ENCODE data around the gene MIAT.
A peak's percentile ranks its signal among the peaks of the same experiment; 100 is the strongest.
"Not testable (repeated sequence)": the region's sequence is repeated elsewhere in the genome, so short reads cannot be mapped to it uniquely, and the experiment has no call there.

Gene MIAT

DNA sequence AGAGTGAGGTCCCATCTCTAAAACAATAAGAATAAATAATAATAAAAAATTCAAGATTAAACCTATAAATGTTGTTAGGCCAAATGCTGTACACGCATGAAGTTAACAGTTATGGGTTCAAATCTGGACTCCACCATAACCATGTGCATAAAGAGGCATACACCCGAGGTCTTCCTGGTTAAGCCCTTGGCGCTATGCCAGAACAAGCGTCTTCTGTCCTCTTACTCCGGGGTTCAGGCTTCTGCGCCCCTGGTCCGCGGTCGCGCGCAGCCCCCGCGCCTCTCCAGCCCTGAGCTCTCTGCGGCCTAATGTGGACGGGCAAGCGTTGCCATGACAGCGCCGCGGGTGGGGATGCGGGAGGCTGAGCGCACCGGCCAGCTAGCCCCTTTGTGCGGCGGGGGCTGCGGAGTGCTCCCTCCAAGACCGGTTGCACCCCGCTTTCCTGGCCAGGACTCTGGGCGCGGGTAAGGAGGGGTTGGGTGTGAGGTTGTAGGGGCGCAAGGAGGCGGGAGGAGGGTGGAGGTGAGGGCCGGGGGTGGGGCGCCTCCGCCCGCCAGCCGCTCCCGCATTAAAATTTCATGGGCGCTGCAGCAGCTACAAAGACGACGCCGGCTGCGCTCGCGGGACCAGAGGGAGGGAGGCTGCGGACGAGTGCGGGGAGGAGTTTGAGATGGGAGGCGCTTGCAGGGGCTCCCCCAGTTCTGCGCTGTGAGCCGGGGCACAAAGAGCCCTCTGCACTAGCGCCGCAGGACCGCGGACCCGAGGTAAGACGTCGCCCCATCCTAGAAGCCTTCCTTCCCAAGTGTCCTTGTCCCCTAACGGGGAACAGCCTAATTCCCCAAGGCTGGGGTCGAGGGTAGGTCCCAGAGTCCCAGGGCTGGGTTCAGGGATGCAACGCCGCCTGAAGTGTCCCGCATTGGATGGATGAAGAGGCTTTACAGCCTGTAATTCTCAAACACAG is at the start of gene MIAT:
MIAT (plus strand) TSS at position 698 of the 961 bp plus-strand sequence.
- peak; percentile 58 for DNase-seq

DNA sequence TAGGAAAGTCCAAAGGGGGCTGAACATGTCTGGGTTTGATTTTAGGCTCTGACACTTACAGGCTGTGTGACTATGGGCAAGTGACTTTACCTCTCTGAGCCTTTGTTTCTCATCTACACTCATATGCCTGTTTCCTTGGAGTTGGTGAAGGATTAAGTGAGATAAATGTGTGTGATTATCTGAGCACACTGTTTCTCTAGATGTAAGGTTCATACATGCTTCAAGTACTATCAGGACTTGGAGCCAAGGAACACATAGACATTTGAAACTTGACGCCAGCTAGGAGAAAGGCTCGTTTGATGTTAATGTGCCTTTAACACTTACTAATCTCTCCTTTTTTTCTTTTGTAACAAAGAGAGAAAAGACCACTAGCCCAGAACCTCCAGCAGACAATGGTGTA is 49.3 kb upstream of the MIAT start:
- DNase-seq: no peak

DNA sequence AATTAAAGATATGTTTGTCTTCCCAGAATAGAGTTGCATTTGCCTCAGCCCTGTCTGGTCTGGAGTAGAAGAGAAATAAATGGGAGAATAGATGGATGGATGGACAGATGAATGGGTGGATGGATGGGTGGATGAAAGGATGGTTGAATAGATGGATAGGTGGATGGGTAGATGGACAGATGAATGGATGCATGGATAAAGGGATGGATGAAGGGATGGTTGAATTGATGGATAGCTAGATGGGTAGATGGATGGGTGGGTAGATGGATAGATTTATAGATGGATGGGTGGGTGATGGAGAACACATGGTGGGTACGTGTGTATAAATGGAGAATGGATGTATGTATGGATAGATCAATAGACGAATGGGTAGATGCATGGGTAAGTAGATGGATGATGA is 48.1 kb upstream of the MIAT start:
- no peak for DNase-seq

DNA sequence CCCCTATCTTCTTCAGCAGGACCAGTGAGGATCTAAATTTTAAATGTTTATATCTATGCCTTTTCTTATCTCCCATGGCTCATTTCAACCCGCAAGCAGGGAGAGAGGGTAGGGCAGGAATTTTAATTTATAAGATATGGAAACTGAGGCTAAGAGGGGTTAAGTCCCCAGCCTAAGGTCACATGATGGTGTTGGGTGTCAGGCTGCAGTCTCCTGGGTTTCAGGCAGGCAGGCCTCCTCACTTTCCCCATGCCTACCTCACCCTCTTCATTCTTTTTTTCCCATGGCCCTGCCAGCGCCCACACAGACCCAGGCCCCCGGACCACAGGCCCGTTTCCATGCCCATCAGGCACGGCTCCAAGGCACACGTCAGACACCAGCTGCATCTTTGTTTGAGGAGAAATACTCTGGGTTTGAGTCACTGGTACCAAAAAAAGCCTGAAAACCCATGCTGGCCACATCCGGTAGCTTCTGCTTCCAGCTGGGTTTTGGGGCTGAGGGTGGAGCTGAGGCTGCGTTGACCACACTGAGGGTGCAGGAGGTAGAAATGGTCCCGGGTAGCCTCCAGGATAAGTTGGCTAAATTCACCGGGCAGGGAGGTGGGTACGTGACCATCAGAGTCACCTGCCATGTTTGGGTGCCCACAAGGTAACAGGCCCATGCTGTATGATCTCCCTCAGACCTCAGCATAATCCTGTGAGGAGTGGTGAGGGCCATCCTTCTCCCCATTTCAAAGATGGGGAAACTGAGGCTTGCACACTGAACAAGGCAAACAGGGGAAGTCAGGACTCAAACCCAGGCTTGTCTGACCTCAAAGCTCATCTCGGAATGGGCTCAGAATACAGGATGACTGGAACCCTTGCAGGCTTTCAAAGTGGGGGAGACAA is 47.1 kb upstream of the MIAT start:
- DNase-seq: peak; percentile 22

DNA sequence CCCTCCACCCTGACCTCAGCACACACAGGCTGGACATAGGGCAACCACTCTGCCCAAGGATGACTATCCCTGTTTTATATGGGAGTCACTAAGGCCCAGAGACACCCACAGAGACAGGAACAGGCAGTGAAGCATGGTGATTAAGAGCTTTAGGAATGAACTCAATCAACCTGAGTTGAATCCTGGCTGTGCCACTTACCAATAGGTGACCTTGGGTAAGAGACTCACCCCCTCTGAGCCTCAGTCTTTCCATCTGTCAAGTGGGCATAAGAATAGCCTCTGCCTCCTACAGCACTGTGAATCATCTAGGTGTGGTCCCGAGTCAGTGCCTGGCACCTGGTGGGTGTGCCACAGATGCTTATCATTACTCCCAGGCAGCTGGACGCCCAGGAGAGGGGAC is 46.4 kb upstream of the MIAT start:
- DNase-seq: no peak

DNA sequence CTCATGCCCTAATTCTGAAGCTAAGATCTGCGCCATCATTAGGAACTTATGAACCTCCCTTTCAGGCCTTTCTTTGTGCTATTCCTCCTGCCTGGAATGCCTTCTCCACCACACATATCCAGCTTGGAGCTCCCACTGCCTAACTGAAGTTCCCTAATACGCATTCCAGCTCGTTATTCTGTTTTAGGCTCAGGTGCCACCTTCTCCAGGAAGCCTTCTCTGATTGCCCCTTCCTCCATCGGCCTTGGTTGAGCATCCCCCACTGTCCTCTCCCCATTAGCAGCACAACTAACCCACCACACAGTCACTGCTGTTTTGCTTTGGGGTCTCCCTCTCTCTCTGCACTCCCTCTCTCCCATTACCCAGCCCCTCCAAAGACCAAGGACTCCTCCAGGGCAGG is 44.7 kb upstream of the MIAT start:
- DNase-seq: no peak

DNA sequence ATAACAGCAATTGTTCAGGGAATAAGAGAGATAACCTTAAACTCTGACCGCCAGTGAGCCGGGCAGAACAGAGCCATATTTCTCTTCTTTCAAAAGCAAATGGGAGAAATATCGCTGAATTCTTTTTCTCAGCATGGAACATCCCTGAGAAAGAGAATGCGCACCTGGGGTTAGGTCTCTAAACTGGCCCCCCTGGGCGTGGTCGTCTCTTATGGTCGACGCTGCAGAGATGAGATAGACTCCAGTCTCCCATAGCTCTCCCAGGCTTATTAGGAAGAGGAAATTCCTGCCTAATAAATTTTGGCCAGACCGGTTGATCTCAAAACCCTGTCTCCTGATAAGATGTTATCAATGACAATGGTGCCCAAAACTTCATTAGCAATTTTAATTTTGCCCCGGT is 43.6 kb upstream of the MIAT start:
- DNase-seq: not testable (repeated sequence)

DNA sequence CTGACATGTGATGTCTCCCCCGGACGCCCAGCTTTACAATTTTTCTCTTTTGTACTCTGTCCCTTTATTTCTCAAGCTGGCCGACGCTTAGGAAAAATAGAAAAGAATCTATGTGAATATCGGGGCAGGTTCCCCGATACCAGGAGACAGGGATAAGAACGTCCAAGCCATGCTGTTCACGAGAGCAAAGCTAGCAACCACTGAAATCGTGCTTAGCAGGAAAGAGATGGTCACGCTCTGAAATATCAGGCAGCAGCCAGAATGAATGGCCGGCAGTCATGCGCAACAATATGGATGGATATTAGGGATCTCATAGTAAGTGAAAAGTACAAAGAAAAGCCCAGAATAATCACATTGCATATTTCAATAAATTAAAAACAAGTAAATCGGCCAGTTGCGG is 43.1 kb upstream of the MIAT start:
- DNase-seq: no peak

DNA sequence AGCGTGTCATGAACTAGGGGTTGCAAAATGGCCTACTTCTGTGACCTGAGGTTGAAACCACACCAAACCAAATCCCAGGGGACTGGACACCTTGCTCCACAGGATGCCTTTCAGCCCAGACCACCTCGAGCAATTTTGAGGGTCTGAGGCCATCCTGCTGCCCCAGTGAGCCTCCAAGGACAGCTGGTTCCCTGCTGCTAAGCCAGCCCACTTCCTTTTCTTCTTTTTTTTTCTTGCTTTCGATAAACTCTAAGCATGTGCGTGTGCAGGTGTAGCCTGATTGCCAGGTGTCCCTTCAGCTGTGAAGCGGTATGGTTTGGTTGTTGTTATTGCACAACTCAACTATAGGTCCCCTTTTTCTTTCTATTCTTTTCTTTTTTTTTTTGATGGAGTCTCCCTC is 42.2 kb upstream of the MIAT start:
- no peak for DNase-seq

DNA sequence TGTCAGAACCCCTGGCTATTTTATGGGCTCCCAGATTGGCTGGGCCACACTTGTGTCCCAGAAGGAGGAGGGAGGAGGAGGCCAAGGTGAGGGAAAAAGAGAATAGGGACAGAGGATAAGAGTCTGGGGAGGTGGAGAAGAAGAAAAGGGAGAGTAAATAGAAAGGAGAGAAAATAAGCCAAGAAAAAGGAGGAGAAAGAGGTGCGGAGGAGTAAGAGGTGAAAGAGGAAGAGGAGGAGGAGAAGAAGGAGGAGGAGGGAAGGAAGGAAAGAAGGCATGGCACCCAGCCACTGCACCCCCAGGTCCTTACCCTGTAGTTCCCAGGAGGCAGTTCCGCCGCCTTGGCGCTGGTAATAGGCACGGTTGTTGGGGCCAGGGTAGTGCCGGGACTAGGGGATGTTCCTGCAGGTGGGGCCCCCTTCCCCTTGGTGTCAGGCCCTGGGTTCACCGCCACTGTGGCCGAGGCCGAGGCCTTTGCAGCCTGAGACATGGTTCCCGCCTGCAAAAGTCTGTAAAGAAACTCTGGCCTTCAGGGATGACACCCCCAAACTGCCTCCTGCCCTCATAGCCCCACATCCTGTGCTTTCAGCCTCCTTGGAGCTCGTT is 41.5 kb upstream of the MIAT start:
- no peak for DNase-seq

DNA sequence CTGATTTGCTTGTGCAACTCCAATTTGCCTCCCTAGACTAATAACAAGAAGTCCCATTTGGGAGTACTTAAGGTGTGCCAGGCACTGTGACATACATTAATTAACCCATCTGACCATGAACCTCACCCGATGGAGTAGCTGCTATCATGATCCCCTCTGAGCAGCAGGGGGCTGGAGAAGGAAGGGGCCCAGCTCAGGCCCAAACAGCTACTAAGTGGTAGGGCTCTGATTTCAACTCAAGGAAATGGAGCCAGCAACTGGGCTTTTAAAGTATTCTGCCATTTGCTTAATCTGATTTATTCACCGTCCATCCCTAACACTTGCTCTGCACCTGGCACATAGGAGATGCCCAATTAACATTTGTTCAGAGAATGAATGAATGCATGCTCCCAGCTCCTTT is 40.7 kb upstream of the MIAT start:
- DNase-seq: no peak

DNA sequence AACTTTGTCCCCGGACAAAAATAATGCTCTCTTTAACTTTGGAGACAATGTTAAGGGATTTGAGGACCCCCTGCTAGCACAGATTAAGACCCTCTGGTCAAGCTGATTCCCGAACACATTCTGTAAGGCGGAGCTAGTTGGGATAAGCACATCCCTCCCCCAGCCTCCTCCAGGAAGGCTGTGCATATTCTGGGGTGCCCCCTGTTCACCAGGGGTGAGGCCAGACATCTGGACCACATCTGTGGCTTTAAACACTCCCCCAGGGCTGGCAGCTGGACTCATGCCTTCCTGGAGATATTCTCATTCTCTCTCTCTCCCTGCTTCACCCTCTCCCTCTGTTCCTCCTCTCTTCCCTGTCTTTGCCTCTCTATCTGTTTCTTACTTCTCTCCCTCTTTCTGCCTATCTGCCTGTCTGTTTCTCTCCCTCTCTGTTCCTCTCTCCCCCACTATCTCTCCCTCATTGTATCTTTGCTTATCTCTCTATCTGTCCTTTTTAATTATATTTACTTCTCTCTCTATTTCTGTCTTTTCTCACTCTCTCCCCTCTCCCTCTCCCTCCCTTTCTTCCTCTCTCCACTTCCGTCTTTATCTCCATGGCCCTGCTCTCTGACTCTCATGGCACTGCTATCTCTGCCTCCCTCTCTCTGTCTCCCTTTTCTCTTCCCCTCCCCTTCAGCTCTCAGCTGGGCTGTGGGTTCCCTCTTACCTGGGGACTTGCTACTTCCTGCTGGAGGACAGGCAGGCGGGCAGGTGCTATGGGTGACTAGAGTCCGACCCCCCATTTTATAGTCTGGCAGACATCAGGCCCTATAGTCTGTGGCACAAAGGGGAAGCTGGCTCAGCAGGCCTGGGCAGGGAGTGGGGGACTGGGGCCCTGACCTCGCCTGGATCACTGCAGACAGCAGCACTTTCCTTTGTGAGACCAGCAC is 39.9 kb upstream of the MIAT start, which contains the start of gene CRYBB1:
CRYBB1 (minus strand) TSS at position 757 of the 929 bp plus-strand sequence. CDS start 1,708 bp downstream, outside the sequence.
- DNase-seq: peak; percentile 11

DNA sequence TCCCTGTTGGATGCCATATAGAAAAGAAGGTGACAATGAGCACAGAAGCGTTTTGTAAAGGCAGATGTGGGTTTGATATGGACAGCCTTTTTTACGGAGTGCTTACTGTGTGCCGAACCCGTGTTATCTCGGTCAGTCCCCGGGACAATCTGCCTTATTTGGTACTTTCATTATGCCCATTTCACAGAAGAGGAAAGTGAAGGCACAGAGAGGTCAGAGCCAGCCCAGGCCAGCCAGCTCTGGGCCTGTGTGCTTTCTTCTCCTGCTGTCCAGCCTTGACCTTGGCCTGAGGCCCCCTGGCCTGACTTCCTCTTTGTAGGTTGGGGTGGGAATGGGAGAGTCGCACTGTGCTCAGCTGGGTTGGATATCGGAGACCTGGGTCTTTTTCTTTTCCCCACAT is 38.9 kb upstream of the MIAT start:
- DNase-seq: no peak

DNA sequence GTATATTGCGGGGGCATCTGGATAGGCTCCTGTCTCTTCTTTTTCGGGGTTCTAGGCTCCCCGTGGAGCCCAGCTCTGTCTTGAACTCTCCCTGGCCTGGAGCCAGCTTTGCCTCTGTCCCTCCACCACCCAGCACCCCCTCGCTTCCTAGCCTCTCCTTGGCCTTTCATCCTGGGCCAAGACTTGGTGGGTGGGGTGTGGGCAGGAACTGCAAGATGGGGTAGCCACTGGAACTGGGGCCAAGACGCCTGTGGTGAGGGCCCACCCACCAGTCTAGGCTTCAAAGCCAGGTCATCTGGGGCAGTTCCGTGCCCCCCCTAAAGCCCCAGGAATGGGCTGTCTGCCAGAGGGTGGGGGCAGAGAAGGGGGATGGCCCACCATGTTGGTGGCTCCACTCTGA is 37.9 kb upstream of the MIAT start:
- DNase-seq: no peak

DNA sequence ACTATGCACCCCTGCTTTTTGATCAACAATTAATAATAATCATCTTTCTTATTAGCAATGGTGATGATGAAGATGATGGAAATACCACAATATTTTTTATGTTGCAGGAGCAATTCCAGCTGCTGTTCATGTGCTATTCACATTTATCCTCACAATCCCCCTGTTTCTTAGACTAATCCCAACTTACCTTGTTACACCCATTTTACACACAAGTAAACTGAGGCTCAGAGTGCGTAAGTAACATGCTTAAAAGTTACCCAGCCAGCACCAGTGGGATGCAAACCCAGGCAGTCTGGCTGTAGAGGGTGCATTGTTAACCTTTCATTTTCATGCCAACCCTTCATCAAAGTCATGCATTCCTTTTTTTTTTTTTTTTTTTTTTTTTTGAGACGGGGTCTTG is 37.2 kb upstream of the MIAT start:
- DNase-seq: no peak

DNA sequence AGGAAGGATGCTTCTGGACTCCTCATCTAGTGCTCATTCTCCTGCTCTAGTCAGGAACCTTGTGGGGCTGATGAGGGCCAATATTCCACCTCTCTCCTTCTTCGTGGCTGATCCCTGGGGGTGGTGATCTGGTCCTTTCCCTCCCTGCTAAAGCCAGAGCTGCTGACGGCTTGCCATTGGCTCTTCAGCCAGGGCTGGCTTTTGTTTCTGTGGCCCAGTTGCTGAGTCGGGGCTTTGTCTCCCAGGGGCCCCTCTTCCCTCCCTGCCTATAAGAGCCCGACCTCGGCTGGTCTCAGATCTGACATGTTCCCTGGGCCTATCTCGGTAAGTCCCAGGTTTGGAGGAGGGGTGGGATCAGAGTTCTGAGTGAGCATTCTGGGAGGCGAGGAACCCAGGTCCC is 35.7 kb upstream of the MIAT start, which contains the start of gene CRYBA4:
CRYBA4 (plus strand) TSS at position 301 of the 400 bp plus-strand sequence. CDS start 634 bp downstream, outside the sequence.
- no peak for DNase-seq

DNA sequence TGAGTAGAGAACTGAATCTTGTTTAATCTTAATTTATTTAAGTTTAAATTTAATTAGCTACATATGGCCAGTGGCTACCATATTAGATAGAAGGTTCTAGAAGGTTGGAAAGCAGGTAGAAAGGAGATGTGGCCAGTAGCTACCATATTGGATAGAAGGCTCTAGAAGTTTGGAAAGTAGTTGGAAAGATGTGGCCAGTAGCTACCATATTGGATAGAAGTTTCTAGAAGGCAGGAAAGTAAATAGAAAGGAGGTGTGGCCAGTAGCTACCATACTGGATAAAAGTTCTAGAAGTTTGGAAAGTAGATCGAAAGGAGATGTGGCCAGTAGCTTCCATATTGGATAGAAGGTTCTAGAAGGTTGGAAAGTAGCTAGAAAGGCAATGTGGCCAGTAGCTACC is 33.4 kb upstream of the MIAT start:
- no peak for DNase-seq

DNA sequence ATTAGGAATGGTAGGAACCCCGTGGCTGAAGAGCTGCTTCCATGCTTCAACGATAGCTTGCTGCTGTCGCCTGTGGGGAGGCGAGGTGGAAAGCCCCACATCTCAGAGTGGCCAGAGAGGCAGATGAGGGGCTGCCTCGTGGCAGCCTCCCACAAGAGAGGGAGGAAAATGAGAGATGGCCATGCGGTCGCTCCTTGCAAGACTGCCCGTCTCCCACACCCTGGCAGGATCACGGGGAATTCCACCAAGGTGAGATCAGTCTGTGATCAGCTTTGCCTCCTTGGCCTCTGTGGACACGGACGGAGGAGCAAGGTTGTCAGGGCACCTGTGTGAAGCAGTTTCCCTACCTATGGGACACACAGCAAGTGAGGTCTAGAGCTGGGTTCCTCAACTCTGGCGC is 32.6 kb upstream of the MIAT start:
- DNase-seq: no peak

DNA sequence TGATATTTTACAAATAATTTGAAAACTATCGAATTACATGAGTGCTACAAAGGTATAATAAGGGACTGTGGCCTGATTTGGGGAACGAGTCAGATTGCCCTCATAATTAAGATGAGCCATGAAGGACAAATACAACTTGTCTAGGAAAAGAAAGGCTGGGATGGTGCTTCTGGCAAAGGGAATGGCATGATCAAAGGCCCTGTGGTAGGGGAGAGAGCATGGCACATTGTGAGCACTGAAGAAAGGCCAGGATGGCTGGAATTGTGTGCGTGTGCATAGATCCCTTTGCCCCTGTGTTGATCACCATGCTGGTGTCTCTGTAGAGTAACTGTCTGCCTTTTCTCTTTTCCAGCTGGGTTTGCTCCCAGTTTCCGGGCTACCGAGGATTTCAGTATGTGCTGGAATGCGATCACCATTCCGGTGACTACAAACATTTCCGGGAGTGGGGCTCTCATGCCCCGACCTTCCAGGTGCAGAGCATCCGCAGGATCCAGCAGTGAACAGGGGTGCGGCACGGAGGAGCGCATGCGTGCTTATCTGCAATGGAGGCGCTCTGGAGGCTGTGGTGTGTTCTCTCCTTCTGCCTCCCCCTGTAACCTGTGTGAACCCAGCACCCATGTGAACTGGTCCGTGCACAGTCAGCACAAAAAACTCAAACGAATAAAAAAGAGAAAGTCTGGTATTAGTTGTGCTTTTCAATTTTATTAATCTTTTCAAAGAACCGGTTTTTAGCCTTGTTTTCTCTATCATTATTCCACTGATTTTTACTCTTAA is 27.2 kb upstream of the MIAT start:
- no peak for DNase-seq

DNA sequence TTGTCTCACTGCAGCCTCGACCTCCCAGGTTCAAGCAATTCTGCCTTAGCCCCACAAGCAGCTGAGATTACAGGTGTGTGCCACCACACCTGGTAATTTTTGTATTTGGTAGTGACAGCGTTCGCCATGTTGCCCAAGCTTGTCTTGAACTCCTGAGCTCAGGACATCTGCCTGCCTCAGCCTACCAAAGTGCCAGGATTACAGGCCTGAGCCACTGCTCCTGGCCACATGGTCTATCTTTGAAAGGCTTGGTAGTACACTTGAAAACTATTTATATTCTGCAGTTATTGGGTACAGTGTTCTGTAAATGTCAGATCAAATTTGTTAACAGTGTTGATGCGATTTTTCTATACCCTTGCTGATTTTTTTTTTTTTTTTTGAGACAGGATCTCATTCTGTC is 26.1 kb upstream of the MIAT start:
- no peak for DNase-seq
